ENCODE measurements around the gene RNF34.

RNF34 gene

DNA sequence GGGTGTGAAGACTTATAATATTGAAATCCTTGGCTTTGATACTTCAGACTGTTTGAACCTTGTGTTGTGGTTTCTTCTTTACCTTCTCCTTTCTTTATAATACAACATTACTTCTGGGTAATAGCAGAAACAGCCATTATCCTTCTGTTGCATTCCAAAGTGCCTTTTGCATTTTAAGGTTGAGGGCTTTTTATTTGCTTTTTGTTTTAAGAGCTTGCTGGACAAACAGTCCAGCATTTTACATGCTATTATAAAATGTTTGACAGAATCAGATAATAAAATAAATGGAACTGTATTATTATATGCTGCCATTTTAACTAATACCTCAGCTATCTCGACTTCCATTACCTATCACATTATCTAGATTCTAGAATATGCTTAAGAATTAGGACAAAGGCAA lies 14.0 kb downstream of the RNF34 start:
- H3K27ac ChIP-seq (ENCODE audit: low read depth in 2 of 2, low read length in 2 of 2): no peak overlapping the region
- H3K9me3 ChIP-seq (ENCODE audit: control insufficient read depth in 2 of 2, low read length in 2 of 2): no peaks in the 10 kb centered on the region
- no peaks in the 10 kb centered on the region for H3K27me3 ChIP-seq (ENCODE audit: control insufficient read depth in 2 of 2, insufficient read depth in 2 of 2, low read length in 2 of 2)
- H3K9ac ChIP-seq (ENCODE audit: low read depth in 1 of 2, low read length in 2 of 2): no peak overlapping the region
- H3K4me3 ChIP-seq (ENCODE audit: low read length in 2 of 2): no peak overlapping the region
- H3K4me1 ChIP-seq (ENCODE audit: control insufficient read depth in 2 of 2, insufficient read depth in 2 of 2, low read length in 2 of 2): no peaks in the 10 kb centered on the region
- H3K36me3 ChIP-seq (ENCODE audit: control insufficient read depth in 2 of 2, insufficient read depth in 2 of 2, low read length in 2 of 2): peaks cover 19 to 24% of the 10 kb centered on the region in 2 donors

DNA sequence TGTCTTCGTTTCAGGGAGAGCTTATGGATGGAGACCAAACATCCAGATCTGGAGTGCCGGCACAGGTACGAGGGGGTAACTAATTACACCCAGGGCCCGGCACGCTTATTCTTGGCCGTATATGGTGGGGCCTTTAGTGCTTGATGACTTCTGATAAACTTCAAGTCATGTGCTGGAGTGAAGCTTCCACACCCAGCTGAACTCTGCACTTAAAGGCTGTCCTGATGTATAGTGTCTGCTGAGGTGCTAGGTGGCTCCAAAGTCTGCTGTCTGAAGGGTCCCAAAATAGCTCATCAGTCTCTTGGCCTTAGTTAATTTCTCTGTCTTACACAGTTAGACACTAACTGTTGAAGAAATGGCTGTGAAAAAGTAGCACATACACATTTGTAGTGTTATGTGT lies 17.9 kb downstream of the RNF34 start:
- Histone ChIP-seq H3K9me3 (ENCODE audit: control insufficient read depth in 2 of 2, low read length in 2 of 2) (no peaks in the 10 kb centered on the region), H3K9ac (ENCODE audit: low read depth in 1 of 2, low read length in 2 of 2) (no peak overlapping the region), H3K4me3 (ENCODE audit: low read length in 2 of 2) (no peak overlapping the region), H3K36me3 (ENCODE audit: control insufficient read depth in 2 of 2, insufficient read depth in 2 of 2, low read length in 2 of 2) (peaks cover 45 to 52% of the 10 kb centered on the region in 2 donors), H3K4me1 (ENCODE audit: control insufficient read depth in 2 of 2, insufficient read depth in 2 of 2, low read length in 2 of 2) (no peaks in the 10 kb centered on the region), H3K27ac (ENCODE audit: low read depth in 2 of 2, low read length in 2 of 2) (no peak overlapping the region), H3K27me3 (ENCODE audit: control insufficient read depth in 2 of 2, insufficient read depth in 2 of 2, low read length in 2 of 2) (no peaks in the 10 kb centered on the region)

DNA sequence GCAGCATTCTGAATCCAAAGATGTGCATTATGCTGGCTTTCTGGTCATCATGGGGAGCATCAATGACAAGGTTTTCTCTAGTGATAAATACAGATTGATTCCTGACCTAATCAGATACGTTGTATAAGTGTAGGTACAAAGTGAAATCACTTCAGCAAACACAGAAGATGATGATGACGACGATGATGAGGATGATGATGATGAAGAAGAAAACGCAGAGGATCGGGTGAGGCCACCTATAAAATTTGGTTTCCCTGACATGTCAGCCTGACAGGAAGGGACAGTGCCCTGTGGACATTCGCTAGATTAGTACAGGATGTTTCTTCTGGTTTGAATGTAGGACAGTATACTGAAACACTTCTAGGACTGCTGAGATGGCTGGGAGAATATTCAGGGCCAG lies 20.2 kb downstream of the RNF34 start:
- Histone ChIP-seq H3K27me3 (ENCODE audit: control insufficient read depth in 2 of 2, insufficient read depth in 2 of 2, low read length in 2 of 2) (no peaks in the 10 kb centered on the region), H3K9ac (ENCODE audit: low read depth in 1 of 2, low read length in 2 of 2) (no peak overlapping the region), H3K4me3 (ENCODE audit: low read length in 2 of 2) (no peak overlapping the region), H3K9me3 (ENCODE audit: control insufficient read depth in 2 of 2, low read length in 2 of 2) (no peaks in the 10 kb centered on the region), H3K36me3 (ENCODE audit: control insufficient read depth in 2 of 2, insufficient read depth in 2 of 2, low read length in 2 of 2) (peaks cover 64 to 70% of the 10 kb centered on the region in 2 donors), H3K4me1 (ENCODE audit: control insufficient read depth in 2 of 2, insufficient read depth in 2 of 2, low read length in 2 of 2) (no peaks in the 10 kb centered on the region), H3K27ac (ENCODE audit: low read depth in 2 of 2, low read length in 2 of 2) (no peak overlapping the region)

DNA sequence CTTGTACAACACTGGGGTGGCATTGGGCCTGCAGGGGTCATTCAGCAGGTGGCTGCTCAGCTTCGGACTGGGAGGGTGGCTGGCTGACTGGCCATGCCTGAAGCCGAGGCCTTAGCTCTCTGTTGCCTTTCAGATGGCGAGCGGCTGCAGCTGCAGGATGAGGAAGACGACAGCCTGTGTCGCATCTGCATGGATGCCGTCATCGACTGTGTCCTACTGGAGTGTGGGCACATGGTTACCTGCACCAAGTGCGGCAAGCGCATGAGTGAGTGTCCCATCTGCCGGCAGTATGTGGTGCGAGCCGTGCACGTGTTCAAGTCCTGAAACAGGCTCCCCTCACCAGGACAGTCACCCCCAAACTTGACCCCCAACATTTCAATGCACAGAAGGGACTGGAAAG lies 23.3 kb downstream of the RNF34 start:
- Histone ChIP-seq H3K36me3 (ENCODE audit: control insufficient read depth in 2 of 2, insufficient read depth in 2 of 2, low read length in 2 of 2) (peaks cover 54 to 67% of the 10 kb centered on the region in 2 donors), H3K4me3 (ENCODE audit: low read length in 2 of 2) (no peak overlapping the region), H3K9ac (ENCODE audit: low read depth in 1 of 2, low read length in 2 of 2) (no peak overlapping the region), H3K27me3 (ENCODE audit: control insufficient read depth in 2 of 2, insufficient read depth in 2 of 2, low read length in 2 of 2) (no peaks in the 10 kb centered on the region), H3K27ac (ENCODE audit: low read depth in 2 of 2, low read length in 2 of 2) (no peak overlapping the region), H3K4me1 (ENCODE audit: control insufficient read depth in 2 of 2, insufficient read depth in 2 of 2, low read length in 2 of 2) (no peaks in the 10 kb centered on the region), H3K9me3 (ENCODE audit: control insufficient read depth in 2 of 2, low read length in 2 of 2) (no peaks in the 10 kb centered on the region)

DNA sequence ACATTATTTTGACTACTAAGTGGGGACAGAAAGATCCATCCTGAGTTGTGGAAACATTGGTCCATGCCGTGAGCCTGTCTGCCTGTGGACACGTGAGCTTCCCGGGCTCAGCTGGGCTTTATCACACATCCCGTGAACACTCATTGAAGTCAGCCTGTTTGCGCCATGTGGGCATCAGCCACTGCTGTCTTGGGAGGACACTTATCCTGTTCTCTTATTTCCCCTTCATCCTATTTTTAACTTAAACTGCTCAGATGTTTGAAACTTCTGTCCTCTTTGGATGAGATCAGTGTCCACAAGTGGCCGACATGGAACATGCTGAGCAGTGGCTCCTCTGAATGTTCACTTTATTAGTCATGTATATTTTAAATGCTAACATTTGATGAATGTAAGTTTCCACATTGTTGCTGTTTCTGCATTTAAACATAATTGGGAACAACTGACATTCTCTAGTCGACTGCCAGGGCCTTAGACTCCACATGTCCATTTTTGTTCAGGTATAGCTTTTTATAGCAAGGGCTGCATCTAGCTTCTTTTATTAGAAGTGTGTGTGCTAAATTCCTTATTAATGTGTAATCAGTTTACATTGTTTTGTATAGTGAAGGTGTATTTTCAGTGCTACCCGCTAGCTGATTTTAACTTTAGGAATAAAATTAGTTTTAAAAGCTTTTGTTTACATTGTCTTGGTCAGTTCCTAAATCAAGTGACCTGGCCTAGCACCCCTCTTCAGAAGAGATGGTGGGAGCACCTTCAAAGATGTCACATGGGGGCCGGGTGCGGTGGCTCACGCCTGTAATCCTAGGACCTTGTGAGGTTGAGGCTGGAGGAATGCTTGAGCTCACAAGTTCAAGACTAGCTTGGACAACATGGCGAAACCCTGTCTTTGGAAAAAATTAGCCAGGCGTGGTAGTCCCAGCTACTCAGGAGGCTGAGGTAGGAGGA lies 24.0 kb downstream of the RNF34 start:
- Histone ChIP-seq H3K27me3 (ENCODE audit: control insufficient read depth in 2 of 2, insufficient read depth in 2 of 2, low read length in 2 of 2) (no peaks in the 10 kb centered on the region), H3K4me3 (ENCODE audit: low read length in 2 of 2) (no peak overlapping the region), H3K36me3 (ENCODE audit: control insufficient read depth in 2 of 2, insufficient read depth in 2 of 2, low read length in 2 of 2) (peaks cover 60 to 70% of the 10 kb centered on the region in 2 donors), H3K9ac (ENCODE audit: low read depth in 1 of 2, low read length in 2 of 2) (no peak overlapping the region), H3K27ac (ENCODE audit: low read depth in 2 of 2, low read length in 2 of 2) (no peak overlapping the region), H3K4me1 (ENCODE audit: control insufficient read depth in 2 of 2, insufficient read depth in 2 of 2, low read length in 2 of 2) (no peaks in the 10 kb centered on the region), H3K9me3 (ENCODE audit: control insufficient read depth in 2 of 2, low read length in 2 of 2) (no peaks in the 10 kb centered on the region)

DNA sequence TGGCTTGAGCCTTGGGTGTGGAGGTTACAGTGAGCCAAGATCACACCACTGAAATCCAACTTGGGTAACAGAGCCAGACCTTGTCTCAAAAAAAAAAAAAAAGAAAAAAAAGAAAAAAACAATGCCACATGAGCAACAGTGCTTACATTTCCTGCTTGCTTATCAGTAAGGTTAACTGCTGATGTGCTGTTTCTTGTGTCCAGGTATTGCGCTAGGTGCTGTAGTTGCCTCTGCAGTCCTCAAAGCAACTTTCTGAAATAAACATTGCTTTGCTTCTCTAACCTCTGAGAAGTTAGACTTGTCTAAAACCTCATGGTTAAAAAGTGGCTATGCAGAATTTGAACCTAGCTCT lies 24.7 kb downstream of the RNF34 start:
- Histone ChIP-seq H3K9ac (ENCODE audit: low read depth in 1 of 2, low read length in 2 of 2) (no peak overlapping the region), H3K27ac (ENCODE audit: low read depth in 2 of 2, low read length in 2 of 2) (no peak overlapping the region), H3K4me1 (ENCODE audit: control insufficient read depth in 2 of 2, insufficient read depth in 2 of 2, low read length in 2 of 2) (no peaks in the 10 kb centered on the region), H3K9me3 (ENCODE audit: control insufficient read depth in 2 of 2, low read length in 2 of 2) (no peaks in the 10 kb centered on the region), H3K4me3 (ENCODE audit: low read length in 2 of 2) (no peak overlapping the region), H3K27me3 (ENCODE audit: control insufficient read depth in 2 of 2, insufficient read depth in 2 of 2, low read length in 2 of 2) (no peaks in the 10 kb centered on the region), H3K36me3 (ENCODE audit: control insufficient read depth in 2 of 2, insufficient read depth in 2 of 2, low read length in 2 of 2) (peaks cover 62 to 70% of the 10 kb centered on the region in 2 donors)

DNA sequence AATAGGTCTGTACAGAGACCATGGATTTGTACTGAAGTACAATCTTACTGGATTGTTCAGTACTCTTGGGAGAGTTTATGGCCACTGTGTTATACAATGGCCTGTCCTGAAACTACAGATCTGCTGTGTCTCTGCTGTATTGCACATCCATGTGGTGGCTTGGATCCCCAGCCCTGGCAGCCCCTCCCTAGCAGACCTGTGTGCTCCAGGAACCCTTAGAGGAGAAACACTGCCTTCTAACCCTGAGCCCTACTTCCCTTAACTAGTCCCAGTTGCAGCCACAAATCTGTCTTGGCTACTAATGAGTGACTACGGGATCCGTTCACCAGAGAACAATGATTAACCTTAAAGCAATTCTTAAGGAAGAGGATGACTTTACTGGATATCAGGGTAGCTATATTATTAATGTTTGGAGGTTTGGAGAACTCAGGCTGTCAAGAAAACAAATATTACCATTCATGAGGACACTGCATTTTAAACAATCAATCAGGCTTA lies 27.7 kb downstream of the RNF34 start:
- no peaks in the 10 kb centered on the region for H3K27me3 ChIP-seq (ENCODE audit: control insufficient read depth in 2 of 2, insufficient read depth in 2 of 2, low read length in 2 of 2)
- no peak overlapping the region for H3K4me3 ChIP-seq (ENCODE audit: low read length in 2 of 2)
- H3K9me3 ChIP-seq (ENCODE audit: control insufficient read depth in 2 of 2, low read length in 2 of 2): no peaks in the 10 kb centered on the region
- H3K9ac ChIP-seq (ENCODE audit: low read depth in 1 of 2, low read length in 2 of 2): no peak overlapping the region
- H3K27ac ChIP-seq (ENCODE audit: low read depth in 2 of 2, low read length in 2 of 2): no peak overlapping the region
- peaks cover 56 to 73% of the 10 kb centered on the region in 2 donors for H3K36me3 ChIP-seq (ENCODE audit: control insufficient read depth in 2 of 2, insufficient read depth in 2 of 2, low read length in 2 of 2)
- H3K4me1 ChIP-seq (ENCODE audit: control insufficient read depth in 2 of 2, insufficient read depth in 2 of 2, low read length in 2 of 2): no peaks in the 10 kb centered on the region

DNA sequence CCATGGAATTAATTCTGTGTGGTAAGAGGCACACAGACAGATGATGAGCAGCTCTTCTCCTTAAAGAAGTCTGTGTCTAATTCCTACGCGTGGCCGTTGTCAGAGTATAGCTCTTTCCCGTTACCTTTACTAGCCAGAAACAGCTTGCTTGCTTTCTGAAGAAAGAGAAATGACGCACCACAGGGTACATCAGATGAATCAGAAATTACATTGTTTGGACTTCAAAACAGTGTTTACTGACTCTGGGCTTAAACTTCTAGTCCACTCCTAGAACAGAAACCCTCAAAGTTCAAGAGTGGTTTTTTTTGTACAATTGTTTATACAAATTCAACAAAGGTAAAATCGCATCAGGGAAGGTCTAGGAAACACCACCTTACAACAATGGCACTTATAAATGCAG lies 29.0 kb downstream of the RNF34 start:
- H3K9me3 ChIP-seq (ENCODE audit: control insufficient read depth in 2 of 2, low read length in 2 of 2): no peaks in the 10 kb centered on the region
- H3K27ac ChIP-seq (ENCODE audit: low read depth in 2 of 2, low read length in 2 of 2): no peak overlapping the region
- peaks cover 45 to 71% of the 10 kb centered on the region in 2 donors for H3K36me3 ChIP-seq (ENCODE audit: control insufficient read depth in 2 of 2, insufficient read depth in 2 of 2, low read length in 2 of 2)

DNA sequence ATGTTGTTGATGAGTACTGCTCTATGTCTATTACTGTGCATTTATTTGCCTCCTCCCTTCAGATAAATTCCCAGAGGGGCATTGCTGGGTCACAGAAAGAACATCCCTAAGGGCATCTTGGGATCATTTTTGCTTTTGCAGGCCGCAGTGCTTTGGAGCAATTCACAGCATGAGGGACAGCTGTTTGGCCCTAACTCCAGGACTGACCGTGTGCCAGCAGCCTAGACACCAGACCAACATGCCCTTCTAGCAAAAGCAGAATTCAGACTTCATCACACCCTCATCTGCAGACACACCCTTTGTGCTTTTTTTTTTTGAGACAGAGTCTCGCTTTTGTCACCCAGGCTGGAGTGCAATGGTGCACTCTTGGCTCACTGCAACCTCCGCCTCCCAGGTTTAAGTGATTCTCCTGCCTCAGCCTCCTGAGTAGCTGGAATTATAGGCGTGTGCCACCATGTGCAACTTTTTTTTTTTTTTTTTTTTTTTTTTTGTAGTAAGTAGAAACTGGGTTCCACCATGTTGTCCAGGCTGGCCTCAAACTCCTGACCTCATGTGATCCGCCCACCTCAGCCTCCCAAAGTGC lies 31.0 kb downstream of the RNF34 start:
- no peaks in the 10 kb centered on the region for H3K9me3 ChIP-seq (ENCODE audit: control insufficient read depth in 2 of 2, low read length in 2 of 2)
- H3K36me3 ChIP-seq (ENCODE audit: control insufficient read depth in 2 of 2, insufficient read depth in 2 of 2, low read length in 2 of 2): peaks cover 42 to 65% of the 10 kb centered on the region in 2 donors
- H3K4me3 ChIP-seq (ENCODE audit: low read length in 2 of 2): no peak overlapping the region
- H3K27ac ChIP-seq (ENCODE audit: low read depth in 2 of 2, low read length in 2 of 2): no peak overlapping the region
- H3K4me1 ChIP-seq (ENCODE audit: control insufficient read depth in 2 of 2, insufficient read depth in 2 of 2, low read length in 2 of 2): no peaks in the 10 kb centered on the region
- H3K9ac ChIP-seq (ENCODE audit: low read depth in 1 of 2, low read length in 2 of 2): no peak overlapping the region
- H3K27me3 ChIP-seq (ENCODE audit: control insufficient read depth in 2 of 2, insufficient read depth in 2 of 2, low read length in 2 of 2): no peaks in the 10 kb centered on the region

More for the DNA sequence above, 29.0 kb downstream of the RNF34 start:
- Histone ChIP-seq H3K27me3 (ENCODE audit: control insufficient read depth in 2 of 2, insufficient read depth in 2 of 2, low read length in 2 of 2) (no peaks in the 10 kb centered on the region), H3K4me1 (ENCODE audit: control insufficient read depth in 2 of 2, insufficient read depth in 2 of 2, low read length in 2 of 2) (no peaks in the 10 kb centered on the region), H3K9ac (ENCODE audit: low read depth in 1 of 2, low read length in 2 of 2) (no peak overlapping the region), H3K4me3 (ENCODE audit: low read length in 2 of 2) (no peak overlapping the region)

DNA sequence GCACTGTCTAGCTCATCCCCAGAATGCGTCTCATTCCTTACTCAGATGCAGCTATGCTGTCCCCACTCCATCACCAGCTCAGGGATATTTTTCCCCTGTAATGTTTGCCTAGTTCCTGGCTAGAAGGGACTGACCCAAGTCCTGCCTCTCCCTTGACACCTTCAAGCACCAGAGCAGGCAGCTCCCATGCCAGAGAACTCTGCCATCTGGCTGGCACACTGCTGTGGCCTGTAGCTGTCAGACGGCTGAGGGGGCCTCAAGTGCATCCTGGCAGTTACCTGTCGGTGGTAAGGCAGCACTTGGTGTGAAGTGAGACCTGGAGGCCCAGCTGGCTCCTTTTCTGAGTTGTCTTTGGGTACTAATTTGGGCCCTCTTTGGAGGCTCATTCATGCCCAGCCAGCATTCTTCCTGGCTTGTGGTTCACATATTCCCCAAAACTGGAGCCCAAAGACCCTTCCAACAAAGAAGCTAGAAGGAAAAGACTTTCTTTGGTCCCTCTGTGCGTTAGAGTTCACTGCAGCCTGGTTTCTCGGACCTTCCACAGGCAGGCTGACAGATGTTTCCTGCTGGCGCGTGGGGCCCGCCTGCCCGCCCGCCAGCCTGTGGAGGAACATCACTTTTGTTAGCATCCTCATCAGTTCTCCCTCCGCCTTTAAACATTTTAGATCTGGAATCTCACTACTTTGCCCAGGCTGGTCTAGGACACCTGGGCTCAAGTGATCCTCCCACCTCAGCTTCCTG lies 33.0 kb downstream of the RNF34 start:
- Histone ChIP-seq H3K4me1 (ENCODE audit: control insufficient read depth in 2 of 2, insufficient read depth in 2 of 2, low read length in 2 of 2) (no peaks in the 10 kb centered on the region), H3K27me3 (ENCODE audit: control insufficient read depth in 2 of 2, insufficient read depth in 2 of 2, low read length in 2 of 2) (no peaks in the 10 kb centered on the region), H3K9me3 (ENCODE audit: control insufficient read depth in 2 of 2, low read length in 2 of 2) (no peaks in the 10 kb centered on the region), H3K36me3 (ENCODE audit: control insufficient read depth in 2 of 2, insufficient read depth in 2 of 2, low read length in 2 of 2) (peaks cover 39 to 69% of the 10 kb centered on the region in 2 donors), H3K27ac (ENCODE audit: low read depth in 2 of 2, low read length in 2 of 2) (no peak overlapping the region), H3K9ac (ENCODE audit: low read depth in 1 of 2, low read length in 2 of 2) (no peak overlapping the region), H3K4me3 (ENCODE audit: low read length in 2 of 2) (no peak overlapping the region)
